NCI-H1105 treated with DMSO at 0.1 percent for 48 hours (cell line): ENCODE results near the gene NEURL1.

Experiments
- DNase-seq: peaks from one replicate; lab custom pipeline; 2025; lab: John Stamatoyannopoulos, UW

Gene NEURL1

GRCh38 chr10:103564776-103565520 lies 71.4 kb downstream of the NEURL1 start:
- peak; percentile 11 for DNase-seq

DNA sequence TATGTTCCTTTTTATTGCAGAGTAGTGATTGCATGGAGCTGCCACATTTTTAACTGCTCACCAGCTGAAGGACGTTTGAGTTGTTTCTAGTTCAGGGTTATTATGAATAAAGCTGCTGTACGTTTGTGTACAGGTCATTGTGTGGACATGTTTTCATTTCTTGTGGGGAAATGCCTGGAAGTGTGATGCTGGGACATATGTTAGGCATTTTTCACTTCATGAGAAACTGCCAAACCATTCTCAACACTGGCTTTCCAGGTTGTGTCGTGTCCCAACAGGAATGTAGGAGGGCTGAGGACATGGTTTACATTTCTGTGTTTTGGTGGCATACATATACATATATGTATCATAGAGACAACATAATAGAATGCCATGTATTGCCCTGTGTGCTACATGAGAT lies 73.0 kb downstream of the NEURL1 start:
- no peak for DNase-seq

DNA sequence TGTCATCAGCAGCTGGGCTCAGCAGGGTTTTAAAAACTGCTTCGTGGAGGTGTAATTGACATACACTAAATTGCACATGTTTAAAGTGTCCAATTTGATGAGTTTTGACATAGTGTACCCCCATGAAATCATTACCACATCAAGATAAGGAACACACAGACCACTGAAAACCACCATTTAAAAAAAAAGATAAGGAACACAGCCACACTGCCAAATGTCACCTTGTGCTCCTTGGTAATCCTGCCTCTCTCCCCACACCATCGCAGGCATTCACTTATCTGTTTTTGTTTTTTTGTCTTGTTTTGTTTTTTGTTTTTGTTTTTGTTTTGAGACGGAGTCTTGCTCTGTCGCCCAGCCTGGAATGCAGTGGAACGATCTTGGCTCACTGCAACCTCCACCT lies 75.0 kb downstream of the NEURL1 start:
- DNase-seq: no peak

DNA sequence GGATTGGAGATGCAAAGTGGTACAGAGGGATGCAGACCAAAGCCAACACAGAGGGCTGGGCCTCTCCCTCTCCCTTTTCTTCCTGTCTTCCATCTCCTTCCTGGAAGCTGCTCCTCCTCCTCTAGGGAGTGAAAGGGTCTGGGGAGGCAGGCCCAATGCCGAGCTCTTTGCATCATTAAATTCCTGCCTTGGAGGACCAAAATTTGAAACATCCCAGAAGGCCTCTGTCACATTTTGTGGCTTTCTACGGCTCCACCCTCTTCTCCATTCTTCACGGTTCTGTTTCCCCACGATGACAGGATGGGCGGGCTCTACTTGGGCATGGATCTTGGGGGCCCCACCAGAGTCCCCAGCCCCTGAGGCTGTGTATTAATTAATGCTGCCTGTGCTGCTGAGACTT lies 76.4 kb downstream of the NEURL1 start:
- no peak for DNase-seq

GRCh38 chr10:103570844-103571655 lies 77.5 kb downstream of the NEURL1 start:
- DNase-seq: no peak

GRCh38 chr10:103571656-103571975 lies 78.1 kb downstream of the NEURL1 start:
- no peak for DNase-seq

- no peak for DNase-seq
Observed at GRCh38 chr10:103572347-103573204, 79.1 kb downstream of the NEURL1 start.

- DNase-seq: no peak
Observed at GRCh38 chr10:103573205-103573487, 79.6 kb downstream of the NEURL1 start.

GRCh38 chr10:103574097-103575061 lies 80.9 kb downstream of the NEURL1 start:
- DNase-seq: no peak

GRCh38 chr10:103575416-103576075 lies 82.0 kb downstream of the NEURL1 start:
- DNase-seq: no peak

- DNase-seq: no peak
Observed at GRCh38 chr10:103576076-103576471, 82.6 kb downstream of the NEURL1 start.

DNA sequence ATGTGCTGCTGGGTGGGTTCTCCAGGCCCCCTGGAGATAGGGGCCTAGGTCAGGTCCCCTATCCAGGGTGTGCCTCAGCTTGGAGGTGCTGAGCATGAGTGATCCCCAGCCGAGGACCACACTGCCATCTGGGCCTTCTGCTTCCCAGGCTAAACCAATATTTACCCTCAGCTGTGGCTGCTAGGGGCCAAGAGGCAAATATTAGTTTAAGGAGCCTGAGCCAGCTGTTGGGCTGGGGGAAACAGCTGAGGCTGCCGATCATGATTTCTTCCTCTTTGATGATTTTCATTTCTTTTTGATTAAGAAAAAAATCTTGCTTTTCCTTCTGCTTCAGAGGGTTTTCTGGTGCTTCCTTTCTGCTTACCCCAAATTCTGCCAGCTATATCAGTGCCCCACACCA lies 83.4 kb downstream of the NEURL1 start:
- no peak for DNase-seq

DNA sequence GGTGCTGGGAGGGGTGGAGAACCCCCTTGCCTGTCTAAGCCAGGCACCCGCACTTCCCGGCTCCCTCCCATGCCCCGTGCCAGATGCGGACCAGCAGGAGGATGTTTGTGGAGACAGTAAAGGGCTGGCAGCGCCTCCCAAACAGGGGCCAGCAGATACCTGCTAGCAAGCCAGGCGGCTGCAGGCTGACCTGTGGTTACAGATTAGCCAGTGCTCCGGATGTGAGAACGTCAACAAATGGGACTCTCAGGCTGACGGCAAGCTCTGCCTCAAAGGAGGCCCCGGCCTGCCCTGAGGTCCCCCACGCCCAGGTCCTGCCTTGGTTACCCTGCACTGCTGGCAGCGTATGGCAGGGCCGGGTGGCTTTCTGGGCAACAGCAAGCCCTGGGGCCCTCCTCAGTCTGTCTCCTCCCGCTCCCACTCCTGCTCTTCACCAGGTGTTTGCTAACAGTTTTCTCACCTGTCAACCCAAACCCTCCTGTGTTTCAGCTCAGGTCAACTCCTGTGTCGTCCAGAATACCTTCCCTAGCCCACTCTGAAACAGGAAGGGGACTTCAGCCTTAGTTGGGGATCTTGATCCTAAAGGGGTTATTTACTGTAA lies 85.4 kb downstream of the NEURL1 start:
- no peak for DNase-seq

DNA sequence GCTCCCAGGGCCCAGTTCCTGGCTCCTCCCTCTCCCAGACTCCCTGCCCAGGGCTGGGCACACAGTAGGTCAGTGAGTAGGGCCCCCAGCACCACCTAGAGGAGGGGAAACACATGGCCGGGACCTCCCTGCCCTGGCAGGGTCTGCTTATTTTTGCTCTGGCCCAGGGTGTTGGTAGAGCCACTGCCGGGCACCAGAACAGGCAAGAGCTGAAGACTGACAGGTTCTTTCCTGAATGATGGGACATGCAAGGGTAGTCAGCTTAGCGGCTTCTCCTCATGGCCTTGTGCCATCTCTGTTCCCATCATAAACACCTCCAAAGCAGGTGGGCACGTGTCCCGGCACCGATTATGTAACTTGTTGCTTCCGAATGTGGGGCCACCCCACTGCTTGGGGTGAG lies 86.5 kb downstream of the NEURL1 start:
- DNase-seq: no peak

DNA sequence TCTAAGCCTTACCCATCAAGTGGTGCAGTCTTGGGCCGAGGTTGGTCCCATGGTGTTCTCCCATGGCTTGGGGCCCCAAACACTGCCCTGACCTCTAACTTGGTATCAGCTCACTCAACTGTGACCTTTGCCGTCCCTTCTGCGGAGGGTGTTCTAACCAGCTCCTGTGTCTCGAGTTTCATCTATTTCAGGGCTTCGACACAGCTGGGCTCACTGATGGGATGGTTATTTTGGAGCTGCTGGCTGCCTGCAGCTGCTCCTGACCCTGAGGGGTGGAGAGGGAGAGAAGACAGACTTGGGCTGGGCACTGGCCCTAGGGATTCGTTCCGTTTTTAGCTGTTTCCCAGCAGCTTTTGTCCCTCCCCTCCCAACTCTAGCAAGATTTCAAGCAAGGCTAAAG lies 86.9 kb downstream of the NEURL1 start:
- no peak for DNase-seq

DNA sequence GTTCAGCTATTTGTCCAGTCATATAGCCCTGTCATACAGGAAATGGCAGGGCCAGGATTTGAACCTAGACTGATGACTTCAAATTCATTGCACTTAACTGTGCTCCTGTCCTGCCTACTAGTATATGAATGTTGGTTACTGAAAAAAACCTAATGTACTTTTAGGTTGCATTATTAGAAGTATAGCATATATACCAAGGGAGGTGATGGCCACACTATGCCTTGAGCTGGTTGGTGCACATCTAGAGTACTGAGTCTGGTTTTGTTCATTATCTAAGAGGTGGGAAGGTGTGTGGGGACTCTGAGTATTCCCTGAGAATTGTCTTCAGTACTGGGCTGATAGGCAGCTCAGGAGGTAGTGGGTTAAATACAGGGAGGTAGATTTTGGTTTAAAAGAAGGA lies 88.0 kb downstream of the NEURL1 start:
- DNase-seq: no peak

DNA sequence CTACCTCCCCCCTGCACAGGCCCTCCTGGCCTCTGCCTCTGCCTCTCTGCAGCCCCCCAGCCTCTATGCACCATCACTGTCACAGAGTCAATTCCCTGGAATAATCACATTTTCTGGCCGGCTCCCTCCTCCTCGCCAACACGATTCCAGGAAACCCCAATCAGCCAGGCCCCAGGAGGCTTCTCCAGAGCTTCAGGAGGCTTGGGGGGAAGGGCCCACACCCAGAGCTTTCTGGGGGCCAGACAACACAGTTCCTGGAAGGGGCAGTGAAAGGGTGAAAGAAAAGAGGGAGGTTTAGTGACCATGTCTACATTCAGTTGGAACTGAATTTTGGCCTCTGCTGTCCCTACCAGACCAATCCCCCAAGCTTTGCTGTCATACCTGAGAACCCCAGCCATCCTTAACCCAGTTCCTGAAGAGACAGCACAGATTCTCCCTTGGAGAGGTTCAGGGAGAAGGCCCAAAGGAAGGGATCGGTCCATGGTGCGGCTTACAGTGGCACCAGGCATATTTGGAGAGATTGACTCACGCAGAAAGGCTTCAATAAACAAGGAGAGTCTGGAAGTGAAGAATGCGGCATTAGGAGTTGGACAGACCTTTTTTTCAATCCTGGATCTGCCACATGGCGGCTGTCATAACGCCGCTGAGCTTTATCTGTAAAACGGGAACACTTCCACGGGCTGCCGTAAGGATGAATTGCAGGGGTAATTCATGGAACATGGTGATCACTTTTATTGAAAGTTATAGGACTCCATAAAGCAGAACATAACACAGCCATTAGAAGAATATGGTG lies 89.0 kb downstream of the NEURL1 start:
- DNase-seq: no peak

DNA sequence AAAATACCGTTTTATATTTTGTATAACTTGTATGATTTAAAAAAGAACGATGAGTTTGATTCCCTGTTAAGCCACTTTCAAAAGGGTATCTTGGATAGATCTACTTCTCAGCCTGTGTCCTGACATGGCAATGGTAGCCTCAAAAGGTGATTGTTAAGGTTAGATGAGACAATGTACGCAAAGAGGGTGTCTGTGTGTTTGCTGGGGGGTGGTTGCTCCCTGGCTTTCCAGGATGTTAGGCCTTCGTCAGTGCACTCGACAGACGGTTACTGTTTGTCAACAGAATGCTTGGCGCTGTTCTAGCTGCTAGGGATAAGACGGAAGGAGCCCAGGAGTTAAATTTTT lies 90.3 kb downstream of the NEURL1 start:
- DNase-seq: no peak

DNA sequence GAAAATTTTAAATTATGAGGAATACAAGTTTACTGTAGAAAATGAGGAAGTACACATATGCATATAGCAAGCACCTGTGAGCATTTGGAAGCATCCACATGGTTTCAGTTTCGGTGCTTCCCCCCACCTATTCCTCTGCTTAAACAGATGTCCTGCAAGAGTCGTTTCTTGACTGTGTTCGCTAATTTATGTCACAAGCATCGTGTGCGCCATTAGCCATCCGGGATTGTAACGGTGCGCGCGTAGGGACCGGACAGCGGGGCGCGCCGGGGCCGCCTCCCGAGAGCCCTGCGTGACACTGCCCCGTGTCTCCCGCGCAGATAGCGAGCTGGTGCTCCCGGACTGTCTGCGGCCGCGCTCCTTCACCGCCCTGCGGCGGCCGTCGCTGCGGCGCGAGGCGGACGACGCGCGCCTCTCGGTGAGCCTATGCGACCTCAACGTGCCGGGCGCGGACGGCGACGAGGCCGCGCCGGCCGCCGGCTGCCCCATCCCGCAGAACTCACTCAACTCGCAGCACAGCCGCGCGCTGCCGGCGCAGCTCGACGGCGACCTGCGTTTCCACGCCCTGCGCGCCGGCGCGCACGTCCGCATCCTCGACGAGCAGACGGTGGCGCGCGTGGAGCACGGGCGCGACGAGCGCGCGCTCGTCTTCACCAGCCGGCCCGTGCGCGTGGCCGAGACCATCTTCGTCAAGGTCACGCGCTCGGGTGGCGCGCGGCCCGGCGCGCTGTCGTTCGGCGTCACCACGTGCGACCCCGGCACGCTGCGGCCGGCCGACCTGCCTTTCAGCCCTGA lies 90.9 kb downstream of the NEURL1 start:
- no peak for DNase-seq
